Heart right ventricle (tissue), 16 donors: ENCODE measurements around the gene DOCK2. TPM values are rescaled to one million over a fixed set of nuclear protein-coding genes. Genes with fewer than 3 reads are reported as not detected.

Source experiments
- ATAC-seq, 8 donors: fragments of 200-7000 bp; cut with Tn5 transposase; one replicate each; pipeline ENCODE4 v1.9.1; 2020; ENCODE audit warnings: mild to moderate bottlenecking in 8 of 8, moderate library complexity in 8 of 8, moderate number of reproducible peaks in 1 of 8
- DNase-seq, 2 donors: peaks; one replicate each; pipeline ENCODE4 v3.0.0-alpha.2; 2020
- H3K27ac ChIP-seq, 10 donors: fragments of 200-600 bp; sonication (generic) in 2 of 10; one replicate each; pipeline versions ENCODE4 v1.5.0 to v1.8.0; 2020 to 2022; ENCODE audit warnings: mild to moderate bottlenecking in 3 of 10
- H3K27me3 ChIP-seq, 7 donors: fragments of 200-600 bp; one replicate each; pipeline ENCODE4 v1.8.0; 2021 to 2022; ENCODE audit warnings: mild to moderate bottlenecking in 2 of 7
- H3K36me3 ChIP-seq, 9 donors: fragments of 200-600 bp; sonication (generic) in 1 of 9; one replicate each; pipeline versions ENCODE4 v1.5.0 to v1.8.0; 2020 to 2022; ENCODE audit warnings: mild to moderate bottlenecking in 2 of 9
- H3K4me1 ChIP-seq, 9 donors: fragments of 200-600 bp; sonication (generic) in 1 of 9; one replicate each; pipeline versions ENCODE4 v1.5.0 to v1.8.0; 2020 to 2022; ENCODE audit warnings: mild to moderate bottlenecking in 4 of 9
- H3K4me3 ChIP-seq, 10 donors: fragments of 200-600 bp; sonication (generic) in 2 of 10; one replicate each; pipeline versions ENCODE4 v1.5.0 to v1.8.0; 2020 to 2022; ENCODE audit warnings: mild to moderate bottlenecking in 7 of 10, moderate library complexity in 2 of 10
- H3K9me3 ChIP-seq, 11 donors: fragments of 200-600 bp in 10 of 11; sonication (generic) in 2 of 11; one replicate each; pipeline versions ENCODE4 v1.5.0 to v1.8.0; 2013 to 2022; ENCODE audit warnings: mild to moderate bottlenecking in 2 of 11, control low read depth in 1 of 11, moderate library complexity in 1 of 11
- WGBS, 2 donors: extraction: QIAGEN DNeasy Blood & Tissue Kit; methylation state at CpG; one replicate each; pipeline ENCODE4 v1.1.7; 2013; ENCODE audit warnings: inconsistent platforms in 1 of 2; 5-methylcytosine and 5-hydroxymethylcytosine counted together
- intact Hi-C, 10 donors: fragments of 100-400 bp; cut with DNase I; formaldehyde crosslinking; loops; one replicate each; pipeline versions ENCODE4 v1.11.1 to v1.14.2; 2022
- polyA plus RNA-seq, 2 donors: library from polyadenylated mRNA; stranded (reverse); fragments of 200-250 nt; gene quantifications; one replicate each; pipeline ENCODE4 v1.2.3, GENCODE V29; 2013
- total RNA-seq, 10 donors: library from RNA; stranded (reverse); fragmentation: NEBNext Ultra II Directional in 3 of 10; extraction: Animal tissue kit (Norgen Biotek cat#: 25700) in 3 of 10; gene quantifications; one replicate each; pipeline versions ENCODE4 v1.2.1 to v1.2.4, GENCODE V29; 2021 to 2023
- TF ChIP-seq, protein P1 (sequence below), 9 donors: fragments of 200-600 bp; sonication (generic) in 2 of 9; IDR thresholded peaks; one replicate each; pipeline versions ENCODE4 v1.5.0 to v1.8.0; 2021 to 2022; ENCODE audit warnings: antibody characterized with exemption in 9 of 9, mild to moderate bottlenecking in 5 of 9, moderate library complexity in 1 of 9
- donor health status: Arrhythmogenic right ventricular cardiomyopathy.
- donor health status: ischemic (EF 13 %, LVEDD 7.1; RV severe dilation, severe dysfunction).
- donor health status: healthy with polysubstance abuse.
- donor health status: DM: no; HTN: yes; CAD: no.
- donor health status: DM: no; HTN: no; CAD: no.
- donor health status: ischemic (EF 25% LVEDD 6.9; RV normal size, moderate dysfunction).
- donor health status: ischemic (EF 25% LVEDD 5.7; RV mildly dilated, moderate dysfunction).
- donor health status: healthy.
- donor health status: DM: yes; HTN: yes; CAD: no.
- donor health status: Ischemic cardiomyopathy.
- donor health status: ischemic (EF 35%, LVEDD 5.7; RV mildly dilated, moderate dysfunction).
- donor health status: nonischemic (EF 11% LVEDD 7.7; RV severe dilation, severe dysfunction).
- donor health status: DM: yes; HTN: yes; CAD: no.
- donor health status: PGD.
- donor health status: ischemic (EF 29% LVEDD 5.4; RV normal size, mild dysfunction).
- donor health status: nonischemic (EF 23%, LVEDD 6.1; RV moderate dilation, normal function).

Gene DOCK2
- total and polyA plus RNA-seq, 12 donors: 1.2 to 24.6 (median 4.2) TPM

DNA sequence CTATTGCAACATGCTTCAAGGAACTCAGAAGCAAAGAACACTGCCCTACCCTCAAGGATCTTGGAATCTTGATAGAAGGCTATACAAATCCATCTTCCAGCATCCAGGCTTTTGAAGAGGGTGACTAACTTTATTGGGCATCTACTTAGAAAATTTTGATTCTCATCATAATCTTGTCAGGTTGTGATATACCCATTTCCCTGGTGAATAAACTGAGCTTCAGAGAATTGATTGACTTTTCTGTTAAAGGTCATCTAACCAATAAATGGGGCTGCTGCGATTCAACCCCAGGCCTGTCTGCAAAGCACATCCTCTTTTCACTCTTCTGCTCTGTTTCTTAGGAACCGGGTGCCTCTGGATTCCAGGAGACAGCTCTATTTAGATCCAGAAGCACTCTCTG, 363.1 kb downstream of the DOCK2 start:
- intact Hi-C loops: no loop called here

DNA sequence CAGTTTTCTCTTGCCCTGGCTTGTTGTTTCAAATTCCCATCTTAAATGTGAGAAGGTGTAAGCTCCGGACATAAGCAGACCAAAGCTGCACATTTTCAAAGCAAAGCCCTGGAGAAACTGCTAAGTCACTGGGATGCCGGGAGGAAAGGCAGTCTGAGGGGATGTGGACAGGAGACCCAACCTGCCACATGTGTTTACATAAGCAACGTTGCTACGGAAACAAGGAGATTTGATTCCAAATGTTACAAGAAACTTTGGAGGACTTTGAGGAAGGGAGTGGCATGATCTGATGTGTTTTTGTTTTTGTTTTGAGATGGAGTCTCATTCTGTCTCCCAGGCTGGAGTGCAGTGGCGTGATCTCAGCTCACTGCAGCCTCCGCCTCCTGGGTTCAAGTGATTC, 368.9 kb downstream of the DOCK2 start:
- WGBS, 2 donors: 66 to 70% methylated on average over 6 of the region's 6 CpGs
- Histone ChIP-seq H3K9me3 (no peaks in the 10 kb centered on the region), H3K27me3 (peaks cover 0 to 15% (median 0%) of the 10 kb centered on the region in 7 donors), H3K4me3 (no peak overlapping the region), H3K36me3 (peaks cover 0 to 44% (median 0%) of the 10 kb centered on the region in 9 donors), H3K4me1 (no peaks in the 10 kb centered on the region), H3K27ac (no peak overlapping the region)
- no peak for DNase-seq
- no peak for ATAC-seq
- TF ChIP-seq, protein P1, sequence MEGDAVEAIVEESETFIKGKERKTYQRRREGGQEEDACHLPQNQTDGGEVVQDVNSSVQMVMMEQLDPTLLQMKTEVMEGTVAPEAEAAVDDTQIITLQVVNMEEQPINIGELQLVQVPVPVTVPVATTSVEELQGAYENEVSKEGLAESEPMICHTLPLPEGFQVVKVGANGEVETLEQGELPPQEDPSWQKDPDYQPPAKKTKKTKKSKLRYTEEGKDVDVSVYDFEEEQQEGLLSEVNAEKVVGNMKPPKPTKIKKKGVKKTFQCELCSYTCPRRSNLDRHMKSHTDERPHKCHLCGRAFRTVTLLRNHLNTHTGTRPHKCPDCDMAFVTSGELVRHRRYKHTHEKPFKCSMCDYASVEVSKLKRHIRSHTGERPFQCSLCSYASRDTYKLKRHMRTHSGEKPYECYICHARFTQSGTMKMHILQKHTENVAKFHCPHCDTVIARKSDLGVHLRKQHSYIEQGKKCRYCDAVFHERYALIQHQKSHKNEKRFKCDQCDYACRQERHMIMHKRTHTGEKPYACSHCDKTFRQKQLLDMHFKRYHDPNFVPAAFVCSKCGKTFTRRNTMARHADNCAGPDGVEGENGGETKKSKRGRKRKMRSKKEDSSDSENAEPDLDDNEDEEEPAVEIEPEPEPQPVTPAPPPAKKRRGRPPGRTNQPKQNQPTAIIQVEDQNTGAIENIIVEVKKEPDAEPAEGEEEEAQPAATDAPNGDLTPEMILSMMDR (IDR thresholded peaks at IDR 0.05): no peak
- intact Hi-C loops: no loop called here

More for the DNA sequence above, 363.1 kb downstream of the DOCK2 start:
- H3K27me3 ChIP-seq: peaks cover 0 to 6% (median 0%) of the 10 kb centered on the region in 7 donors
- no peaks in the 10 kb centered on the region for H3K9me3 ChIP-seq
- DNase-seq (no peak), ATAC-seq (no peak)
- H3K4me1 ChIP-seq: no peaks in the 10 kb centered on the region
- 82 to 88% methylated on average over 2 of the region's 2 CpGs for WGBS, 2 donors
- no peak overlapping the region for H3K27ac ChIP-seq
- H3K36me3 ChIP-seq: peaks cover 0 to 58% (median 0%) of the 10 kb centered on the region in 9 donors
- no peak overlapping the region for H3K4me3 ChIP-seq
- TF ChIP-seq, protein P1 (IDR thresholded peaks at IDR 0.05): no peak

DNA sequence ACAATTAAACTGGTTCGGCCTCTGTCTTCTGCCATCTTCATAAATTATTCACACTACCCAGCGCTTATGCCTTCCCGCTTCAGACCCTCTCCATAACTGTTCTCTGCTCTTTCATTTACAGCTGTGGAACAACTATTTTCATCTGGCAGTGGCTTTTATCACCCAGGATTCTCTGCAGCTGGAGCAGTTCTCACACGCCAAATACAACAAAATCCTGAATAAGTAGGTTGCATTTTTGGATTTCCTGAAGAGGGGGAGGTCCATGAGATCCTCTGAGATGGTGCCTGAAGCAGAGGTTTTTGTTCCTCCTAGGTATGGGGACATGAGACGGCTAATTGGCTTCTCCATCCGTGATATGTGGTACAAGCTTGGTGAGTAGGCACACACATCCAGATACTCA, 371.3 kb downstream of the DOCK2 start:
- ATAC-seq: no peak
- TF ChIP-seq, protein P1 (IDR thresholded peaks at IDR 0.05): no peak
- intact Hi-C loops: no loop called here

DNA sequence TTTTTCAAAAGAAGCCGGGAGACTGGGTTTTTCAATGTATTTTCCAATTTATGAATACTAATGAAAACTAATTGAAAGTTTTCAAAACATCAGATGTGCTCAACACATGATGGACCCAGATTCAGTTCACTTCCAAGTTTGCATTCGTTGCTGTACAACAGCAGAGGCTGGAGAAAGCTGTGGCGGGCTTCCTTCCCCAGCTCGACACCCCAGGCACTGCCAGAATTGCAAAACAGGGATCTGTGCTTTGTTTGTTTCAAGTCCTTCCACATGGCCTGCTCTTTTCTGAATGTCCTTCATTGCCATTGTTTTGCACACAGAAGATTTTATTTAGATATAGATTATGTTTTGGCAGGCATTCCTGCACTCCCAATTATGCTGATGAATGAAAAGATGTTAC, 373.5 kb downstream of the DOCK2 start:
- intact Hi-C loops: no loop called here
- WGBS, 2 donors: 63 to 64% methylated on average over 4 of the region's 4 CpGs
- H3K4me3 ChIP-seq: no peak overlapping the region
- ATAC-seq (peak in 1 of 8 donors; percentile 52), DNase-seq (no peak)
- H3K27ac ChIP-seq: no peak overlapping the region
- H3K36me3 ChIP-seq: peaks cover 0 to 43% (median 0%) of the 10 kb centered on the region in 9 donors
- TF ChIP-seq, protein P1 (IDR thresholded peaks at IDR 0.05): no peak
- peaks cover 0 to 29% (median 0%) of the 10 kb centered on the region in 7 donors for H3K27me3 ChIP-seq
- no peaks in the 10 kb centered on the region for H3K9me3 ChIP-seq
- no peaks in the 10 kb centered on the region for H3K4me1 ChIP-seq

More for the DNA sequence above, 371.3 kb downstream of the DOCK2 start:
- no peaks in the 10 kb centered on the region for H3K4me1 ChIP-seq
- WGBS, 2 donors: 67 to 68% methylated on average over 6 of the region's 6 CpGs
- DNase-seq: no peak
- H3K4me3 ChIP-seq: no peak overlapping the region
- no peak overlapping the region for H3K27ac ChIP-seq
- no peaks in the 10 kb centered on the region for H3K9me3 ChIP-seq
- peaks cover 0 to 26% (median 0%) of the 10 kb centered on the region in 7 donors for H3K27me3 ChIP-seq
- H3K36me3 ChIP-seq: peaks cover 0 to 48% (median 0%) of the 10 kb centered on the region in 9 donors
